Large intestine (tissue), 12 donors: ENCODE data around the gene ADGRB3. TPM values are rescaled to one million over a fixed set of nuclear protein-coding genes. Genes with fewer than 3 reads are reported as not detected.
A peak's percentile ranks its signal among the peaks of the same experiment; 100 is the strongest.

ENCODE experiments used
- DNase-seq, 2 donors: peaks; one replicate each; pipeline versions ENCODE4 v3.0.0 to v3.0.0-alpha.2; 2013
- H3K27ac ChIP-seq: one replicate; pipeline ENCODE4 v1.5.1; 2013; ENCODE audit warnings: low read length
- H3K27me3 ChIP-seq: 2 replicates; pipeline ENCODE4 v1.6.1; 2013; ENCODE audit warnings: low read length; ENCODE audit not compliant: control insufficient read depth, insufficient read depth
- H3K36me3 ChIP-seq: 2 replicates; pipeline ENCODE4 v1.6.1; 2013; ENCODE audit warnings: low read length; ENCODE audit not compliant: control insufficient read depth, insufficient read depth
- H3K4me1 ChIP-seq: one replicate; pipeline ENCODE4 v1.6.1; 2013; ENCODE audit warnings: low read length; ENCODE audit not compliant: control insufficient read depth, insufficient read depth
- H3K4me3 ChIP-seq: one replicate; pipeline ENCODE4 v1.5.1; 2013; ENCODE audit warnings: low read length
- H3K9me3 ChIP-seq: one replicate; pipeline ENCODE4 v1.6.1; 2013; ENCODE audit warnings: mild to moderate bottlenecking, low read depth, low read length, moderate library complexity; ENCODE audit not compliant: control insufficient read depth
- WGBS: methylation state at CpG from one replicate; pipeline ENCODE4 v1.1.5; 2013; ENCODE audit warnings: low lambda C conversion rate; ENCODE audit not compliant: insufficient coverage; 5-methylcytosine and 5-hydroxymethylcytosine counted together
- long read RNA-seq, 11 donors: transcript quantifications; one replicate each; lab custom pipeline, GENCODE V29; 2026
- polyA plus RNA-seq: library from polyadenylated mRNA; unstranded; fragments of 120-200 nt; gene quantifications from one replicate; pipeline ENCODE4 v1.2.1, GENCODE V29; 2013

The ADGRB3 gene
- polyA plus RNA-seq = 8.3 TPM
- long read RNA-seq, donor 1 = 0 reads
- long read RNA-seq, donor 2 = 0 reads
- long read RNA-seq, donor 3 = 0 reads
- long read RNA-seq, donor 4 = 0 reads
- long read RNA-seq, donor 5 = 0 reads
- long read RNA-seq, donor 6 = 0 reads
- long read RNA-seq, donor 7 = 0 reads
- long read RNA-seq, donor 8, full-length matches to known transcripts = 1 of 1 reads
- long read RNA-seq, donor 8, partial matches to known transcripts = 0 of 1 reads
- long read RNA-seq, donor 8, other reads (novel, unspliced or antisense) = 0 of 1 reads
- long read RNA-seq, donor 9 = 0 reads
- long read RNA-seq, donor 10 = 0 reads
- long read RNA-seq, donor 11 = 0 reads

DNA sequence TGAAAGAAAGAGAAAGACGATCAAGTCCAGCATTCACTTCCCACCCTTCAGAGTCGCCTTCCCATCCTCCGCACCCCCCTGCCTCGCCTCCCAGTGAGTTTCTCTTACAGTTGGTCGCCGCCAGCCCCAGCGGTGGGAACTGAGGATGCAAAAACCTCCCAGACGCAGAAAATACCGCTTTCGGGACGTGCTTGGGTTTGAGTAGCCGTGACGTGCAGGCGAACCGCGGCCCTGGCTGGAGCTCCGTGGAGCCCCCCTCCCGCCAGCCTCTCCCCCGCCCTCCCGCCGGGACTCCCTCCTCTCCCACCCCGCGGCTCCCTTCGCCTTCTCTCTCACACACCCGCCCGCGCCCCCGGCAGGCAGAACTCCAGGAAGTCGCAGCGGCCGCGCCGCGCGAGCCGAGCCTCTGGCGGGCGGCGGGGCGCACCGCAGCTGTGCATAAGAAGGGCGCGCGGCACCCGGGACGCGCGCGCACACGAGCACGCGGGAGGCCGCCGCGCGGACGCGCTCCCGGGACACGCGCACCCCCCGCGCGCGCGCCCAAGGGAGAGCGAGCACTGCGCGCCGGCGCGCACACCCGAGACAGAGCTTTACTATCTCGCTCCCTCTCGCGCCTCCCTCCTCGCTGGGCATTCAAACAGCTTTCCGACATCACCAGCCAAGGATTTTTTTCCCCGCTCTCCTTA lies at the start of gene ADGRB3:
TSS of gene ADGRB3 (plus strand) at position 557 of the 686 bp plus-strand sequence. CDS start 3,394 bp downstream, outside the sequence.
- Histone ChIP-seq H3K36me3 (no peaks in the 10 kb centered on the region), H3K27me3 (peaks cover 43% of the 10 kb centered on the region), H3K4me3 (peak within 1 kb of the TSS; percentile 65), H3K4me1 (no peaks in the 10 kb centered on the region), H3K9me3 (no peaks in the 10 kb centered on the region), H3K27ac (peak within 1 kb of the TSS; percentile 78)
- peak; percentile 76 to 87 for DNase-seq
- no CpG with 5 or more reads among the region's 79 CpGs for WGBS

DNA sequence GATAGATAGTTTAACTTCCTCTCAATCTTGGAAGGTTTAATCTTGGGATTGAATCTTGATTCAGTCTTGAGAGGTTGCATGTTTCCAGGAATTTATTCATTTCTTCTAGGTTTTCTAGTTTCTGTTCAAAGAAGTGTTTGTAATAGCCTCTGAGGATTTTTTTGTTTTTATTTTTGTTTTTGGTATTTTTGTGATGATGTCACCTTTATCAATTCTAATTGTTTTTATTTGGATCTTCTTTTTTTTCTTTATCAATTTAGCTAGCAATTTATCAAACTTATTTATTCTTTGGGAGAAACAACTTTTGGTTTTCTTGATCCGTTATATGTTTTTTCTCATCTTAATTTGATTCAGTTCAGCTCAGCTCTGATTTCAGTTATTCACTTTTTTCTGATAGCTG lies 41.5 kb upstream of the ADGRB3 start:
- Histone ChIP-seq H3K4me1 (no peaks in the 10 kb centered on the region), H3K27me3 (no peaks in the 10 kb centered on the region), H3K36me3 (no peaks in the 10 kb centered on the region), H3K4me3 (no peak overlapping the region), H3K27ac (no peak overlapping the region), H3K9me3 (peaks cover 2% of the 10 kb centered on the region)
- DNase-seq = no peak
- 100% methylated on average over 1 of the region's 1 CpG for WGBS

DNA sequence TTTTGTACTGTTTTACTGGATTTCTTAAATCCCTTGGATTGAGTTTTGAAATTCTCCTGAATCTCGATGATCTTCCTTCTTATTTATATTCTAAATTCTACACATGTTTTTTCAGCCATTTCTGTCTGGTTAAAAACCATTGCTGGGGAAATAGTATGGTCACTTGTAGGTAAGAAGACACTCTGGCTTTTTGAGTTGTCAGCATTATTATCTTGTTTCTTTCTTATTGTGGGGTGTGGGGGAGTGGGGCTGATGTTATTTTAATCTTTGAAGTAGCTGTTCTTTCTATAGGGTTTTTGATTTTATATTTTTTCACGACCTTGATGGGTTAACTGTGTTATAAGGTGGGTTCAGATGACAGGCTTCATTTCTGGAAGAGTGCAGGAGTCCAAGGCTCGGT lies 37.4 kb upstream of the ADGRB3 start:
- DNase-seq = no peak
- Histone ChIP-seq H3K27ac (no peak overlapping the region), H3K4me3 (no peak overlapping the region), H3K36me3 (no peaks in the 10 kb centered on the region), H3K27me3 (no peaks in the 10 kb centered on the region), H3K4me1 (no peaks in the 10 kb centered on the region), H3K9me3 (peaks cover 2% of the 10 kb centered on the region)
- WGBS = 100% methylated on average over 1 of the region's 3 CpGs

DNA sequence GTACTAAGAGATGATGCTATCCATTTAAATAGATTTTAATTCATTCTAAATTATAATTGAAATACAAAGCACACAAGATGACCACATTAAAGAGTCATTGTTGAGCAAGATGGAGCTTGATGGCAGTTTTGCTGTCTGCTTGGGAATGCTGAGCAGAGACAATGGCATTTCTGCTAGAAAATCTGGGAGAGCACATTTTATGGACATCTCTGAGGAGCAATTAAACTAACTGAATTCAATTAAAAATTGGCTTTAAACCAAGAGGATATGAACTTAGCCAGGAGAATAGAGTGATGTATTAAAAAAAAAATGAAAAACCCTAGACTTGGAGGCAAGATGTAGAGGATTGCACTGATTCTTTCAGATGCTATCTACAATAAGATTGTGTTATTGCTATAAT lies 19.1 kb upstream of the ADGRB3 start:
- no peaks in the 10 kb centered on the region for H3K4me1 ChIP-seq
- H3K4me3 ChIP-seq = no peak overlapping the region
- DNase-seq = no peak
- no peaks in the 10 kb centered on the region for H3K27me3 ChIP-seq
- H3K9me3 ChIP-seq = no peaks in the 10 kb centered on the region
- H3K27ac ChIP-seq = no peak overlapping the region
- no peaks in the 10 kb centered on the region for H3K36me3 ChIP-seq

DNA sequence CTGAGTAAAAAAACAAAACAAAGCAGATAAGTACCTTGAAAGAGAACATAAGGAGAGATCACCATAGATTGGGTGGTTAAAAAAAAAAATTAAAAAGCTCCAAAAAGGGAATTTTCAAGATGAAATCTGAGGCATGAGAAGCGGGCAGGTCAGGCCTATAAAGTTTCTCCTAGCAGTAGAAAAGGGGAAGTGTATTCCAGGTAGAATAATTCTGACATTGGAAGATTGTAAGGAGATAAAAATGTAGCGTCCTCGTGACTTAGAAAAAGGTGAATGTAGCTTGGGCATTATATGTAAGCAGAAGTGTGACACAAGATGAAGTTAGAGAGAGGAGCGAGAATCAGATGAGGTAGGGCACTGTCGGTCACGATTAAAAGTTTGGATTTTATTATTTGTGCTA lies 9.1 kb upstream of the ADGRB3 start:
- no peaks in the 10 kb centered on the region for H3K9me3 ChIP-seq
- H3K36me3 ChIP-seq = no peaks in the 10 kb centered on the region
- 90% methylated on average over 1 of the region's 6 CpGs for WGBS
- H3K4me3 ChIP-seq = no peak overlapping the region
- no peak overlapping the region for H3K27ac ChIP-seq
- no peaks in the 10 kb centered on the region for H3K4me1 ChIP-seq
- no peak for DNase-seq
- H3K27me3 ChIP-seq = no peaks in the 10 kb centered on the region

DNA sequence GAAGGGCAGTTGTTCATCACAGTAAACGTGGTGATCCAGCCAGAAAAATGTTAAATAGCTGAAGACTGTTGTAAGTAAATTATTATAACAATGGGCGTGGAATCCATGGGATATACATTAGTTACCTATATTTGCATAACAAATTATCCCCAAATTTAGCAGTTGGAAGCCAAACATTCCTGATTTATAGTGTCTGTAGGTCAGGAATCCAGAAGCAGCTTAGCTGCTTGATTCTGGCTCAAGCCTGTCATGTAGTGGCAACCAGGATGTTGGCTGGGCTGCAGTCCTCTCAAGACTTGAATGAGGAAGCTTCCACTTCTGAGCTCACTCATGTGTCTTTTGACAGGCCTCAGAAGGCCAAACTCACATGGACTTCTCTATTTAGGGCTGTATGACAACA lies 6.9 kb upstream of the ADGRB3 start:
- DNase-seq = no peak
- H3K36me3 ChIP-seq = no peaks in the 10 kb centered on the region
- no peak overlapping the region for H3K27ac ChIP-seq
- H3K4me1 ChIP-seq = no peaks in the 10 kb centered on the region
- no peaks in the 10 kb centered on the region for H3K9me3 ChIP-seq
- peaks cover 5% of the 10 kb centered on the region for H3K27me3 ChIP-seq
- no peak overlapping the region for H3K4me3 ChIP-seq
- no CpG with 5 or more reads among the region's 2 CpGs for WGBS

DNA sequence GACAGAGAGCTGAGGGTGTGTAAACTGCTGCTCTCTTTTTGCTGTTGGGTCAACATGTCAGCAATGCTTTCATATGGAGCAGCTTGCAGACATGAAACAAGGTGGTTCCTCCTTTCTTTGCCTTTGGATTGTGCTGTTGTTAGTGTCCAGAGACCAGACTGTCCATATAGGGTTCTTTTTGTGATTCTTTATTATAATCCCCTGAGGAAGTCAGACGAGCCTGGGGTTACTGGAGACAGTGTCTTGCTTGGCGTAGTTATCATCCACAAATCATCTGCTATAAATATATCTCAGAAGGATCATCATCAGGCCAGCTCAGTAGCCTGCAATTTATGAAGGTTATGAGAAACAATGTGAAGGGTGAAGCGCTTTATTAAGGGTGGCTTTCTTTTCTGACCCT lies 2.3 kb upstream of the ADGRB3 start:
- no peak overlapping the region for H3K27ac ChIP-seq
- peaks cover 37% of the 10 kb centered on the region for H3K27me3 ChIP-seq
- H3K4me3 ChIP-seq = no peak overlapping the region
- no CpG with 5 or more reads among the region's 3 CpGs for WGBS
- DNase-seq = no peak
- no peaks in the 10 kb centered on the region for H3K36me3 ChIP-seq
- H3K4me1 ChIP-seq = no peaks in the 10 kb centered on the region
- H3K9me3 ChIP-seq = no peaks in the 10 kb centered on the region

DNA sequence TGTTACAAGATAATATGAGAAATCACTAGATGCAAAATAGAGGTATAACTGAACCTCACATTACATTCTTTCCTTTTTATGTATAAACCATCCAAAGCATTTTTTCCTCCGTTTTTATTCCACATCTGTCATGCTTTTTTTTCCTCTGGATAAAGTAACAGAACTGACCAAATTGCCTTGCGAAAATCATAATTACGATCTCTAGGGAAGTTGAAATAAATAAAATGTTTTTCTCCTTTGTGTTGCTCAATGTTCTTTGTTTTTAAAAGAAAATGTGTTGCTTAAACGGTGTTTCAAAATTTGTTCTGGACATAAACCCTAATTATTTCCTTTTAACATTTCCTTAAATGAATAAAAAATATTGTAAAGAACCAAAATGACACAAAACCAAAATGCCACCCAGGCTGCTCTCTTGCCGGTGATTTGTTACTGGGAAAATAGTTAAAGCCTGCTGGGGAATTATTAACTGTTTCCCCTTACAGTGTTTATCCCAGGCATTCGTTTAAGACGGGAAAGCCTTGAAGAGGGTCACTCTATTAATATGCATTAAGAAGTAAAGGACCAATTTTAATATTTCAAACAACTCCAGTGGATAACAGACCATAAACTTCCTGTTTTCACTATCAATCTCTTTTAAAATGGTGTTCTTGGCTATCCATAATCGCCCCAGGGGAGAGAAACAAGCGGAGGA lies 1.7 kb upstream of the ADGRB3 start:
- WGBS = 6% methylated on average over 3 of the region's 9 CpGs
- peak overlapping the region; percentile 65 for H3K4me3 ChIP-seq
- peak overlapping the region; percentile 78 for H3K27ac ChIP-seq
- H3K27me3 ChIP-seq = peaks cover 39% of the 10 kb centered on the region
- no peaks in the 10 kb centered on the region for H3K36me3 ChIP-seq
- no peaks in the 10 kb centered on the region for H3K9me3 ChIP-seq
- no peaks in the 10 kb centered on the region for H3K4me1 ChIP-seq
- DNase-seq = no peak

DNA sequence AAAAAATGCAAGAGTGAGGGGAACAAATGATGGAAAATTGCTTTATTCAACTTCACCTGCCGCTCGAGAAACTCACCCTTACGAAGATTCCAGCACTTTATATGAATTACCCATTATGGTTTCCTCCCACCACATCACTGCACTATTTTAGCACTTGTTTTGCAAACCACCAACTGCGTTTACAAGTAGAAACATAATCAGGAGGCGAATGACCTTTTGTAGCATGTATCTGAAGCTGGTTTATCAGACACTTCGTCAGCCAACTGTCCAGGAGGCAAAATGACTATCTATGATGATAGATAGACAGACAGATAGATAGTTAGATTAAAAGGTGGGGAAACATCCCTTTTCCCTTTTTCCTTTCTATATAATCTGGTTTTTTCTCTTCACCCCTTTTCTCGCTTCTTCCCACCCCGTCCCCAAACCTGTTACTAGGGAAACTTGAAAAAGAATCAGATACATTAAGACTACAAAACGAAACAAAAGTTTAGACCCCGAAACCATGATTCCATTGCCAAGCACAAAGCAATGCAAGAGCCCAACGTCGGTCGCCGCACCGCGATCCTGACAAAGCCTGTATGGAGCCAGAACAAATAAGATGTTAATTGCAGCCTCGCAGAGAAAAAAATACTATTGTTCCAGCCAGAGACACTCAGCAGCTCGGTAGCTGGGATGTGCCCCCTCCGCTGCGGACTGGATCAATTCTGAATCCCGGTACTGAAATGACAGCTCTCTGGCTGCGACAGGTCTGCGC lies 933 bp upstream of the ADGRB3 start:
- WGBS = 8% methylated on average over 5 of the region's 23 CpGs
- peak overlapping the region; percentile 65 for H3K4me3 ChIP-seq
- H3K9me3 ChIP-seq = no peaks in the 10 kb centered on the region
- H3K36me3 ChIP-seq = no peaks in the 10 kb centered on the region
- peak overlapping the region; percentile 78 for H3K27ac ChIP-seq
- H3K4me1 ChIP-seq = no peaks in the 10 kb centered on the region
- no peak for DNase-seq
- peaks cover 39% of the 10 kb centered on the region for H3K27me3 ChIP-seq

DNA sequence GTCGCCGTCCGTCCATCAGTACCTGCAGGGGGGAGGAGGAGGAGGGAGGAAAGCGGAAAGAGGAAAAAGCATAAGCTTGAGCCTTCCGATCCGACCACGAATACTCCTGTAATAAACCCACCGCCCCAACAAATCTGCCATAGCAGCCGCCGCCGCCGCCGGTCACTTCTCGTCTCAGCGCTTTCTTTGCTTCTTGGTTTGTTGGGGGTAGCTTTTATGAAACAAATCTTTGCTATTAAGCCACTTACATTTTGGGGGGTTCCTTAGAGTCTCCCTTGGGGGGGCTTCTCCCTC lies 277 bp downstream of the ADGRB3 start:
- 0% methylated on average over 1 of the region's 15 CpGs for WGBS
- Histone ChIP-seq H3K9me3 (no peaks in the 10 kb centered on the region), H3K4me3 (peak overlapping the region; percentile 60), H3K27me3 (peaks cover 43% of the 10 kb centered on the region), H3K4me1 (no peaks in the 10 kb centered on the region), H3K36me3 (no peaks in the 10 kb centered on the region), H3K27ac (peak overlapping the region; percentile 46)
- DNase-seq = no peak
